ENCODE data around the gene WDR48. TPM values are rescaled to one million over a fixed set of nuclear protein-coding genes. Genes with fewer than 3 reads are reported as not detected.

WDR48 gene
- polyA plus RNA-seq, 1 experiment, result 20.1 TPM

- CTCF ChIA-PET, result interaction anchor here (0.9 to 7.1 kb wide), 3 partner anchors 14 to 145 kb away, joined by 3 to 66 read pairs (median 14); no protein-coding TSS in a partner anchor
These were observed 91.5 kb downstream of the WDR48 start for GRCh38 chr3:39143051-39143885.

GRCh38 chr3:39144095-39144747 is 92.4 kb downstream of the WDR48 start:
- CTCF ChIA-PET, result interaction anchor here (3.7 to 7.1 kb wide), 2 partner anchors 15 to 144 kb away, joined by 14 to 66 read pairs; no protein-coding TSS in a partner anchor
- TF ChIP-seq CTCF (IDR thresholded peaks at IDR 0.05; ENCODE audit: insufficient read depth, low read depth, low read length), result no peak
- POLR2A ChIA-PET, result no interaction called here
- Histone ChIP-seq H3K27me3 (ENCODE audit: control insufficient read depth, insufficient read depth, low read length) (no peaks in the 10 kb centered on the region), H3K36me3 (ENCODE audit: control insufficient read depth, insufficient read depth, low read length) (peaks cover 35% of the 10 kb centered on the region), H3K4me3 (ENCODE audit: low read depth, low read length) (no peak overlapping the region)
- DNase-seq (ENCODE audit: low read depth), result no peak

More at GRCh38 chr3:39143051-39143885, 91.5 kb downstream of the WDR48 start:
- Histone ChIP-seq H3K27me3 (ENCODE audit: control insufficient read depth, insufficient read depth, low read length) (no peaks in the 10 kb centered on the region), H3K4me3 (ENCODE audit: low read depth, low read length) (no peak overlapping the region), H3K36me3 (ENCODE audit: control insufficient read depth, insufficient read depth, low read length) (peaks cover 36% of the 10 kb centered on the region)
- no peak for TF ChIP-seq CTCF (IDR thresholded peaks at IDR 0.05; ENCODE audit: insufficient read depth, low read depth, low read length)
- POLR2A ChIA-PET, result no interaction called here
- no peak for DNase-seq (ENCODE audit: low read depth)

GRCh38 chr3:39144748-39145380 is 93.0 kb downstream of the WDR48 start:
- Histone ChIP-seq H3K27me3 (ENCODE audit: control insufficient read depth, insufficient read depth, low read length) (no peaks in the 10 kb centered on the region), H3K4me3 (ENCODE audit: low read depth, low read length) (no peak overlapping the region), H3K36me3 (ENCODE audit: control insufficient read depth, insufficient read depth, low read length) (peaks cover 35% of the 10 kb centered on the region)
- no peak for TF ChIP-seq CTCF (IDR thresholded peaks at IDR 0.05; ENCODE audit: insufficient read depth, low read depth, low read length)
- ChIA-PET POLR2A (no interaction called here), CTCF (interaction anchor here (3.7 to 7.1 kb wide), 2 partner anchors 16 to 143 kb away, joined by 14 to 66 read pairs; no protein-coding TSS in a partner anchor)
- DNase-seq (ENCODE audit: low read depth), result no peak

GRCh38 chr3:39146083-39146501 is 94.3 kb downstream of the WDR48 start:
- POLR2A ChIA-PET, result no interaction called here
- H3K4me3 ChIP-seq (ENCODE audit: low read depth, low read length), result no peak overlapping the region
- DNase-seq (ENCODE audit: low read depth), result no peak
- H3K27me3 ChIP-seq (ENCODE audit: control insufficient read depth, insufficient read depth, low read length), result no peaks in the 10 kb centered on the region
- H3K36me3 ChIP-seq (ENCODE audit: control insufficient read depth, insufficient read depth, low read length), result peaks cover 31% of the 10 kb centered on the region
- TF ChIP-seq CTCF (IDR thresholded peaks at IDR 0.05; ENCODE audit: insufficient read depth, low read depth, low read length), result no peak
- CTCF ChIA-PET, result interaction anchor here (1.8 to 7.1 kb wide), 3 partner anchors 17 to 142 kb away, joined by 7 to 66 read pairs (median 14); no protein-coding TSS in a partner anchor

Small RNAs within 50 kb of the gene (small RNA-seq; reads per million reads assigned to genes)
- gene RNU6-1227P (ENCODE audit: insufficient read length, low read depth, low replicate concordance), result not detected

Other genes starting within 250 kb of the WDR48 start
- not detected in 2 replicates for gene SCN10A, start 235.8 kb upstream of the WDR48 start, polyA plus RNA-seq (2011; rRNA removed)
- gene SCN11A, start 72 bp upstream of the WDR48 start, polyA plus RNA-seq (2011; rRNA removed), result 0.02 and 0.04 TPM in 2 replicates
- gene GORASP1, start 55.6 kb downstream of the WDR48 start, polyA plus RNA-seq (2011; rRNA removed), result 58.3 and 87.0 TPM in 2 replicates
- 2.3 and 3.1 TPM in 2 replicates for gene TTC21A, start 55.7 kb downstream of the WDR48 start, polyA plus RNA-seq (2011; rRNA removed)
- 8.1 and 14.8 TPM in 2 replicates for gene CSRNP1, start 101.6 kb downstream of the WDR48 start, polyA plus RNA-seq (2011; rRNA removed)
- gene XIRP1, start 140.6 kb downstream of the WDR48 start, polyA plus RNA-seq (2011; rRNA removed), result 0.04 and 0.05 TPM in 2 replicates
- gene CX3CR1, start 228.0 kb downstream of the WDR48 start, polyA plus RNA-seq (2011; rRNA removed), result 0.45 and 0.51 TPM in 2 replicates